Trophoblast cell (in vitro differentiated cells and primary cell): ENCODE data around the gene SASH1.

Source experiments
- DNase-seq, 2 donors: peaks; one replicate each; pipeline ENCODE4 v3.0.0-alpha.2; 2016
- H2AFZ ChIP-seq: 2 replicates; pipeline ENCODE4 v1.6.1; 2013; ENCODE audit warnings: low read length, moderate library complexity, mild to moderate bottlenecking; ENCODE audit not compliant: insufficient read depth, poor library complexity
- H2AK5ac ChIP-seq: 2 replicates; pipeline ENCODE4 v1.6.1; 2013; ENCODE audit warnings: mild to moderate bottlenecking, low read length
- H2BK120ac ChIP-seq: 2 replicates; pipeline ENCODE4 v1.6.1; 2013; ENCODE audit warnings: low read length, mild to moderate bottlenecking, moderate library complexity; ENCODE audit not compliant: insufficient read depth, poor library complexity
- H2BK12ac ChIP-seq: 2 replicates; pipeline ENCODE4 v1.6.1; 2013; ENCODE audit warnings: mild to moderate bottlenecking, low read length, moderate library complexity
- H2BK5ac ChIP-seq: 2 replicates; pipeline ENCODE4 v1.6.1; 2013; ENCODE audit warnings: low read length, low read depth, moderate library complexity, mild to moderate bottlenecking; ENCODE audit not compliant: poor library complexity
- H3K14ac ChIP-seq: 2 replicates; pipeline ENCODE4 v1.6.1; 2013; ENCODE audit warnings: mild to moderate bottlenecking, low read length
- H3K18ac ChIP-seq: 2 replicates; pipeline ENCODE4 v1.6.1; 2013; ENCODE audit warnings: mild to moderate bottlenecking, low read length
- H3K23ac ChIP-seq: 2 replicates; pipeline ENCODE4 v1.6.1; 2013; ENCODE audit warnings: low read length
- H3K27ac ChIP-seq: 2 replicates; pipeline ENCODE4 v1.5.1; 2013; ENCODE audit warnings: low read depth, mild to moderate bottlenecking, inconsistent platforms, low read length, moderate library complexity
- H3K27me3 ChIP-seq: 2 replicates; pipeline ENCODE4 v1.6.1; 2013; ENCODE audit warnings: inconsistent platforms, mild to moderate bottlenecking, low read length, moderate library complexity; ENCODE audit not compliant: insufficient read depth
- H3K36me3 ChIP-seq, 2 experiments: 1 replicate in 1 of 2; 2 replicates in 1 of 2; pipeline ENCODE4 v1.6.1; 2013; ENCODE audit warnings: low read length in 2 of 2, mild to moderate bottlenecking in 2 of 2, moderate library complexity in 1 of 2; ENCODE audit not compliant: insufficient read depth in 2 of 2, control insufficient read depth in 1 of 2
- H3K4ac ChIP-seq: 2 replicates; pipeline ENCODE4 v1.6.1; 2013; ENCODE audit warnings: low read depth, mild to moderate bottlenecking, low read length, moderate library complexity
- H3K4me1 ChIP-seq, 2 experiments: 1 replicate in 1 of 2; 2 replicates in 1 of 2; pipeline ENCODE4 v1.6.1; 2013; ENCODE audit warnings: low read length in 2 of 2, mild to moderate bottlenecking in 2 of 2, moderate library complexity in 1 of 2; ENCODE audit not compliant: insufficient read depth in 2 of 2, control insufficient read depth in 1 of 2
- H3K4me2 ChIP-seq: 2 replicates; pipeline ENCODE4 v1.6.1; 2013; ENCODE audit warnings: inconsistent platforms, mild to moderate bottlenecking, low read length, moderate library complexity
- H3K4me3 ChIP-seq: 2 replicates; pipeline ENCODE4 v1.5.1; 2013; ENCODE audit warnings: mild to moderate bottlenecking, low read depth, low read length, inconsistent platforms
- H3K79me1 ChIP-seq: one replicate; pipeline ENCODE4 v1.6.1; 2013; ENCODE audit warnings: low read length
- H3K79me2 ChIP-seq: 2 replicates; pipeline ENCODE4 v1.6.1; 2013; ENCODE audit warnings: low read length, mild to moderate bottlenecking; ENCODE audit not compliant: control insufficient read depth, insufficient read depth, poor library complexity
- H3K9ac ChIP-seq: 2 replicates; pipeline ENCODE4 v1.6.1; 2013; ENCODE audit warnings: mild to moderate bottlenecking, low read length
- H3K9me3 ChIP-seq: 2 replicates; pipeline ENCODE4 v1.6.1; 2013; ENCODE audit warnings: low read depth, mild to moderate bottlenecking, control low read depth, inconsistent platforms, low read length; ENCODE audit not compliant: insufficient read depth
- H4K12ac ChIP-seq: 2 replicates; pipeline ENCODE4 v1.6.1; 2013; ENCODE audit warnings: low read depth, mild to moderate bottlenecking, low read length, moderate library complexity
- H4K8ac ChIP-seq: 2 replicates; pipeline ENCODE4 v1.6.1; 2013; ENCODE audit warnings: low read depth, mild to moderate bottlenecking, low read length, moderate library complexity
- H4K91ac ChIP-seq: one replicate; pipeline ENCODE4 v1.6.1; 2013; ENCODE audit warnings: low read depth, mild to moderate bottlenecking, low read length, moderate library complexity
- WGBS: extraction: QIAGEN DNeasy Blood & Tissue Kit; methylation state at CpG from one replicate; pipeline ENCODE4 v1.1.7; 2013; ENCODE audit warnings: missing lambda C conversion rate; ENCODE audit not compliant: insufficient read length, insufficient coverage; ENCODE audit errors: extremely low coverage; 5-methylcytosine and 5-hydroxymethylcytosine counted together

SASH1 gene

DNA sequence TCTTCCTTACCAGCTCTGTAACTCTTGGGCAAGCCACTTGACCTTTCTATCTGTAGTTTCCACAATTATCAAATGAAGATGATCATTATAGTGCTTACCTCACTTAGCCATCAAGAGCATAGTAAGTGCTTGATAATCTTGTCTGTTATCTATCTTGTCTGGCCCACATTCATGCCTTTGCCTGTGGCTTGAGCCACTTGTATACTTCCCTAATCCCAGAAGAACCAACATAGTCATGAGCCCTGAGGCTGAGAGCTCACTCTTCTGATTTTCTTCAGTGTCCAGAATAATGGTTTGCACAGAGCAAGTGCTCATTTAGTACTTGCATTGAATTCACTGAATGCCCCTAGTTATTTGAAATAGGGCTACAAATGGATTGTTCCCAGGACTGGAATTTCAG is 108.2 kb downstream of the SASH1 start:
- Histone ChIP-seq H3K4me1 (peaks cover 12 to 14% of the 10 kb centered on the region in 2 experiments), H3K79me2 (peaks cover 3% of the 10 kb centered on the region), H3K14ac (no peak overlapping the region), H2AK5ac (no peak overlapping the region), H2BK5ac (no peak overlapping the region), H3K18ac (no peak overlapping the region), H2BK12ac (no peak overlapping the region), H3K9me3 (no peaks in the 10 kb centered on the region), H3K79me1 (peaks cover 5% of the 10 kb centered on the region), H4K8ac (no peak overlapping the region), H3K23ac (no peak overlapping the region), H3K9ac (no peak overlapping the region), H4K12ac (no peak overlapping the region), H3K4me3 (no peak overlapping the region), H3K36me3 (no peaks in the 10 kb centered on the region), H3K4ac (no peak overlapping the region), H2BK120ac (no peak overlapping the region), H2AFZ (no peak overlapping the region), H3K4me2 (no peak overlapping the region), H3K27ac (no peak overlapping the region), H4K91ac (no peak overlapping the region), H3K27me3 (no peaks in the 10 kb centered on the region)
- peak; percentile 77 to 80 for DNase-seq

GRCh38 chr6:148451690-148452089 is 109.1 kb downstream of the SASH1 start:
- no peak overlapping the region for H4K91ac ChIP-seq

DNA sequence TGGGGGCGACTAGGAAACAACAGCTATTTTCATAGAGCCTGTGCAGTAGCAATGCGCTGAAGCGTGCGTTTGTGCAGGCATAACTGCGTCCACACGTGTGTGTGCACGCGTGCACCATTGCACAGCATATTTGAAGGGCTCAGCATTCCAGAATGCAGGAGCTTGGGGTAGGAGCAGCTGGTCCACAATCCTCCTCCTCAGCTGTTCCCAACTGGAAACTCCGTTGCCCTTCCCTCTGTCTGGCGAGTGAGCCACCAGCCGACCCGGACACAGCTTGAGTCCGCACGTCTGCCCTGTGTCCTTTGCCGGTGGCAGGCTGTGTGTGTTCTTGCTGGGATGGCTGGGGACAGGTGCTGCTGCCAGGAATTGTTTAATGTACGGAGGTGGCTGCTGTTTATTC is 110.2 kb downstream of the SASH1 start:
- DNase-seq, result no peak
- no peak overlapping the region for H2BK5ac ChIP-seq
- H4K91ac ChIP-seq, result no peak overlapping the region
- no peak overlapping the region for H3K4ac ChIP-seq
- no peak overlapping the region for H3K4me3 ChIP-seq
- no peak overlapping the region for H3K18ac ChIP-seq
- no peak overlapping the region for H2AK5ac ChIP-seq
- no peak overlapping the region for H2BK120ac ChIP-seq
- H2BK12ac ChIP-seq, result no peak overlapping the region
- no peaks in the 10 kb centered on the region for H3K36me3 ChIP-seq
- H3K79me1 ChIP-seq, result peaks cover under 1% of the 10 kb centered on the region
- no CpG with 5 or more reads among the region's 16 CpGs for WGBS
- no peak overlapping the region for H3K9ac ChIP-seq
- H4K12ac ChIP-seq, result no peak overlapping the region
- H3K79me2 ChIP-seq, result peaks cover 2% of the 10 kb centered on the region
- no peak overlapping the region for H3K27ac ChIP-seq
- no peak overlapping the region for H2AFZ ChIP-seq
- H3K27me3 ChIP-seq, result no peaks in the 10 kb centered on the region
- no peak overlapping the region for H3K4me2 ChIP-seq
- peaks cover 6 to 7% of the 10 kb centered on the region in 2 experiments for H3K4me1 ChIP-seq
- no peaks in the 10 kb centered on the region for H3K9me3 ChIP-seq
- no peak overlapping the region for H3K14ac ChIP-seq
- no peak overlapping the region for H4K8ac ChIP-seq
- no peak overlapping the region for H3K23ac ChIP-seq

More at GRCh38 chr6:148451690-148452089, 109.1 kb downstream of the SASH1 start:
- no peak overlapping the region for H2AFZ ChIP-seq
- no peak overlapping the region for H3K23ac ChIP-seq
- H3K36me3 ChIP-seq, result no peaks in the 10 kb centered on the region
- no peak overlapping the region for H2BK120ac ChIP-seq
- H3K18ac ChIP-seq, result no peak overlapping the region
- no peak overlapping the region for H2AK5ac ChIP-seq
- no peak overlapping the region for H3K9ac ChIP-seq
- H4K12ac ChIP-seq, result no peak overlapping the region
- no peak overlapping the region for H3K27ac ChIP-seq
- H3K14ac ChIP-seq, result no peak overlapping the region
- peaks cover 12 to 14% of the 10 kb centered on the region in 2 experiments for H3K4me1 ChIP-seq
- H3K4me3 ChIP-seq, result no peak overlapping the region
- no peaks in the 10 kb centered on the region for H3K9me3 ChIP-seq
- WGBS, result no CpG with 5 or more reads among the region's 8 CpGs
- H3K79me2 ChIP-seq, result peaks cover 3% of the 10 kb centered on the region
- H2BK5ac ChIP-seq, result no peak overlapping the region
- no peak overlapping the region for H2BK12ac ChIP-seq
- H3K4ac ChIP-seq, result no peak overlapping the region
- H3K79me1 ChIP-seq, result peaks cover 5% of the 10 kb centered on the region
- no peak overlapping the region for H4K8ac ChIP-seq
- no peak for DNase-seq
- no peak overlapping the region for H3K4me2 ChIP-seq
- no peaks in the 10 kb centered on the region for H3K27me3 ChIP-seq

- Histone ChIP-seq H3K4me2 (no peak overlapping the region), H4K12ac (no peak overlapping the region), H3K14ac (no peak overlapping the region), H3K23ac (no peak overlapping the region), H3K9ac (no peak overlapping the region), H2AFZ (no peak overlapping the region), H2BK5ac (no peak overlapping the region), H2AK5ac (no peak overlapping the region), H4K8ac (no peak overlapping the region), H3K79me1 (no peaks in the 10 kb centered on the region), H3K36me3 (no peaks in the 10 kb centered on the region), H3K4ac (no peak overlapping the region), H3K79me2 (no peaks in the 10 kb centered on the region), H3K18ac (no peak overlapping the region), H3K27ac (no peak overlapping the region), H3K9me3 (no peaks in the 10 kb centered on the region), H2BK120ac (no peak overlapping the region), H3K4me1 (no peaks in the 10 kb centered on the region), H4K91ac (no peak overlapping the region), H3K27me3 (no peaks in the 10 kb centered on the region), H2BK12ac (no peak overlapping the region), H3K4me3 (peak overlapping the region; percentile 10)
- no peak for DNase-seq
- no CpG with 5 or more reads among the region's 7 CpGs for WGBS
Observed at GRCh38 chr6:148453906-148454305, 111.3 kb downstream of the SASH1 start.
